GM10266 (cell line): ENCODE results near the gene NFIC.
"Not testable (repeated sequence)": the region's sequence is repeated elsewhere in the genome, so short reads cannot be mapped to it uniquely, and the experiment has no call there.

Experiments
- DNase-seq: peaks from one replicate; pipeline ENCODE4 v3.0.0; 2012; ENCODE audit errors: extremely low spot score
- TF ChIP-seq, protein P1 (sequence below): IDR thresholded peaks from 2 replicates; pipeline ENCODE4 v1.5.1; 2012; ENCODE audit warnings: mild to moderate bottlenecking, low read depth; ENCODE audit not compliant: control insufficient read depth, insufficient read depth; ENCODE audit errors: missing control alignments

The NFIC gene

DNA sequence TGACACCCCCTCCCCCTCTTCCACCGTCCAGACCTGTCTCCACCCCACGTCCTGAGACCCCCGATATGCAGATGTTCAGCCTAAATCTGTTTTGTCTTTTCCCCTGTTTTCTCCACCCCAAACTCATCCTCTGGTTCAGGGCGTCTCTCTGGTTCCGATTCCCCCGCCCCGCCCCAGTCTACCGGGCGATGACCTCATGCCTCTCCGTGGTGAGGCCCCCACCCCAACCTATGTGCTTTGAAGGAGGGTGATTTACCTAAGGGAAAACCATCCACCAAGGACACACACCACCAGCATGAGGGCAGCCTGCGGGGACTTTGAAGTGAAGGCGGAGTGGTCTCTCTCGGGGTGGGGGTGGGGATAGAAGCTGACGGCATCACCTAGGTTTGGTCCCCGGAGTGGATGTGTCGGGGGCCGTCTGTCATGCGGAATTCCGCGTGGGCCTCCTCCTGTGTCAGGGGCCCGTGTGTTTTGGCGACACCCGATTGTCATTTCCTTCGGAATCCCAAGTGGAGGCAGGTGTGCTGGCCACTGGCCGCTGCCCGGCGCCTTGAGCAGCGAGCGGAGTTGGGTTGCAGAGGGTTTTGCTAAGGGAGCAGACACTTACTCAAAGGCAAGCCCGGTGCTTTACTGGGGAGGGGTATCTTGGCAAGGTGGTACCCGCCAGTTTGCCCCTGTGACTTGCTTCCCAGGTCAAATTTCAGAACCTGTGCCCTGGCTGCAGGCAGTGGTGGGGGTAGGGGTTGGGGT is 141.2 kb downstream of the NFIC start:
- DNase-seq = no peak
- TF ChIP-seq, protein P1, sequence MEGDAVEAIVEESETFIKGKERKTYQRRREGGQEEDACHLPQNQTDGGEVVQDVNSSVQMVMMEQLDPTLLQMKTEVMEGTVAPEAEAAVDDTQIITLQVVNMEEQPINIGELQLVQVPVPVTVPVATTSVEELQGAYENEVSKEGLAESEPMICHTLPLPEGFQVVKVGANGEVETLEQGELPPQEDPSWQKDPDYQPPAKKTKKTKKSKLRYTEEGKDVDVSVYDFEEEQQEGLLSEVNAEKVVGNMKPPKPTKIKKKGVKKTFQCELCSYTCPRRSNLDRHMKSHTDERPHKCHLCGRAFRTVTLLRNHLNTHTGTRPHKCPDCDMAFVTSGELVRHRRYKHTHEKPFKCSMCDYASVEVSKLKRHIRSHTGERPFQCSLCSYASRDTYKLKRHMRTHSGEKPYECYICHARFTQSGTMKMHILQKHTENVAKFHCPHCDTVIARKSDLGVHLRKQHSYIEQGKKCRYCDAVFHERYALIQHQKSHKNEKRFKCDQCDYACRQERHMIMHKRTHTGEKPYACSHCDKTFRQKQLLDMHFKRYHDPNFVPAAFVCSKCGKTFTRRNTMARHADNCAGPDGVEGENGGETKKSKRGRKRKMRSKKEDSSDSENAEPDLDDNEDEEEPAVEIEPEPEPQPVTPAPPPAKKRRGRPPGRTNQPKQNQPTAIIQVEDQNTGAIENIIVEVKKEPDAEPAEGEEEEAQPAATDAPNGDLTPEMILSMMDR = no peak

DNA sequence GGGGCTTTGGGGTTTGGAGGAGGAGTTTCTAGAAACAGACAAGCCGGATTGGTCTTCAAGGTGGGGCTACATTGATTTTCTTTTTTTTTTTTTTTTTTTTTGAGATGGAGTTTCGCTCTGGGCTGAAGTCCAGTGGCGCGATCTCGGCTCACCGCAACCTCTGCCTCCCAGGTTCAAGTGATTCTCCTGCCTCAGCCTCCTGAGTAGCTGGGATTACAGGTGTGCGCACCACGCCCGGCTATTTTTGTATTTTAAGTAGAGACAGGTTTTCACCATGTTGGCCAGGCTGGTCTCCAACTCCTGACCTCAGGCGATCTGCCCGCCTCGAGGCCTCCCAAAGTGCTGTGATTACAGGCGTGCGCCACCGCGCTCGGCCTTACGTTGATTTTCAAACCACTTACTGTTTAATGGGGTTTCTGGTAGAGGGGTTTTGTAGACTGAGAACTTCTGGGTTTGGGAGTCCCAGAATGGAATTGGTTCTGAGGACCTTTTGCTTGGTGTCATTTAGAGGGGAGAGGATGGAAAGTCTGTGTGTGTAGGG is 141.8 kb downstream of the NFIC start:
- not testable (repeated sequence) for DNase-seq

DNA sequence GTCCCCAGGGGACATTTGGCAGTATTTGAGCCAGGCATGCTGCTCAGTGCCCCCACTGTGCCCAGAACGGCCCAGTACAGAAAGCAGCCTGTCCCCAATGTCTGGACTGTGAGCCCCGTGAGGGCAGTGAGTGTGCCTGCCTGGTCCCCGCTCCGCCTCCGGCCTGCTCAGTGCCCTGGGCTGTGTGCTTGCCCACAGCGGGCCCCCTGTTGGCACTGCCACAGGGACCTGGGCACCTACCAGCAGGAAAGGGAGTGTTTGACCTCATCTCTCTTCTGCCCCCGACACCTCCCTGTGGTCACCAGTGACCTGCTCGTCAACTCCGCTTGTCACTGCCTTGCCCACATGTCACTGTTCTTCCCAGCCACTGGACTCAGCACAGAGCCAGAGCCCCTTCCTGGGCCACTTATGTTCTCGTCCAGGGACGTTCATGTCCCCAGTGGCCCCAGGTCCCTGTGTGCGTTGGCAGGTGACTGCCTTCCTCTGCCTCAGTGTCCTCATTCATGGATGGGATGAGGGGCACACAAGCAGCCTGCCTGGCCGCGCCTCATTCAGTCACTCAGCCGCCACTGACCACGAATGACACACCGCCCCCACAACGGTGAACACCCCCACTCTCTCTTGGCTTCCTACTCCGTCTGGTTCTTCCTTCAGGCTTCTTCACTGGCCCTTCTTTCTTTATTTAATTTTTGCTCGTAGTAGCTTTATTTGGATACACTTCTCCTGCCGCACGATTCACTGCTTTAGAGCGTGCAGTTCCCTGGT is 142.6 kb downstream of the NFIC start:
- TF ChIP-seq, protein P1 = no peak
- DNase-seq = no peak

DNA sequence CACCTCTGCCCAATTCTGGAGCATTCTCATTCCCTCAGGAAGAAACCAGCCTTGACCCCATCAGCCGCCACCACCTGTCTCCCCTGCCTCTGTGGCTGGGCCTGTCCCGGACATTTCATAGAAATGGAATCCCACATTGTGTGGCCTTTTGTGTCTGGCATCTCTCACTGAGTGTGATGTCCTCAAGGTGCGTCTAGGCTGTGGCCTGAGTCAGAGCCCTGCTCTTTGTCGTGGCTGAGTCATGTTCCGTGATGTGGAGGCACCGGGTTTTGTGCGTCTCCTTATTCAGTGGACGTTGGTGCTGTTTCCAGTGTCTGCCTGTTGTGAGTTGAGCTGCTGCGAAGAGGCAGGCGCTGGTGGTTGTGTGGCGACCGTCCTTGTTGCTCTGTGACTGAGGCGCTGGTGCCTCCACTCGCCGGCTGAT is 143.2 kb downstream of the NFIC start:
- DNase-seq = no peak
- TF ChIP-seq, protein P1 = no peak

DNA sequence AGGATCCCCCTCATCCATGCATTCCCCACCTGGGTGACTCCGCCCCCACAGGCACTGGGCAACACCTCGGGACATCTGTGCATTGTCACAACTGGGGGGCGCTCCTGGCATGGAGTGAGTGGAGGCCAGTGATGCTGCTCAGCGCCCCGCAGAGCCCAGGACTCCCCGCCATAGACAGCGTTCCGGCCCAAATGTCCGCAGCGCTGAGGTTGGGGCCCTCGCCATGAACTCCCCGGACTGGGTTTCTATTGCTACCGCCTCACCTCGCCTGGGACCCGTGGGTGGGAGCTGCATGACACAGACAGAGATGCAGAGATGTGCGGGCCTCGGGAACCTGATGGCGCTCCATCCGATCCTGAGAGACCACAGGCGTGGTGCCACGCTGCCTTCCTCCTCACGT is 144.3 kb downstream of the NFIC start:
- TF ChIP-seq, protein P1 = no peak
- no peak for DNase-seq

DNA sequence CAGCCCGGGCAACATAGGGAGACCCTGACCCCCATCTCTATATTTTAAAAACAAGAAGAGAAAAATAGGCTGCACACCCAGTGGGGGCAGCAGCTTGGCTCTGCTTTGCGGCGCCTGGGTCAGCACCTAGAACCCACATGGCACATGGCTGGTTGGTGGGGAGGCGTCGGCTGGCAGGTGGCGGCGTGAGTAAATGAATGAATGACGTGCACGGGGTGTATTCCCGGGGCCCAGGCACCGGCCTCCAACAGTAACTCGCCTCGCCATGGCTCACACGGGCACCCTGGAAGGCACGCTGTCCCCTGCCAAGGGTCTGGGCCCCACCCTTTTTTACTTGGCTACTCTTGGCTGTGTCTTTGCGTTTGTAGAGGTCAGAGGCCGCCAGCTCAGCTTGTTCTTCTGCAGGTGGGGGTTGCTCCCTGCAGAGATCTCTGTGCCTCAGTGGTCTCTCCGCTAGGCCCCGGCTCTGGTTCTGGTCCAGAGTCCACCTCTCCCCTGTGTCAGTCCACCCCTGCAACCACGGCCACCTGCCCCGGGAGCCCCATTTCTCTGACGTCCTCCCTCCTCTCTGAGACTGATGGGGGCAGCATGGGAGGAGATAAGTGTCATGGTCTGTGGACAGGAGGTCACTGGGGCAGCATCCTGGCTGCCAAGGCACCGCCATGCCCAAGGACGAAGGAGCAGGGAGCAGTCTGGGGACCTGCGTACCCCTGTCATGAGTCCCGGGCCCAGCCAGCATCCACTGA is 145.3 kb downstream of the NFIC start:
- TF ChIP-seq, protein P1 = no peak
- no peak for DNase-seq

DNA sequence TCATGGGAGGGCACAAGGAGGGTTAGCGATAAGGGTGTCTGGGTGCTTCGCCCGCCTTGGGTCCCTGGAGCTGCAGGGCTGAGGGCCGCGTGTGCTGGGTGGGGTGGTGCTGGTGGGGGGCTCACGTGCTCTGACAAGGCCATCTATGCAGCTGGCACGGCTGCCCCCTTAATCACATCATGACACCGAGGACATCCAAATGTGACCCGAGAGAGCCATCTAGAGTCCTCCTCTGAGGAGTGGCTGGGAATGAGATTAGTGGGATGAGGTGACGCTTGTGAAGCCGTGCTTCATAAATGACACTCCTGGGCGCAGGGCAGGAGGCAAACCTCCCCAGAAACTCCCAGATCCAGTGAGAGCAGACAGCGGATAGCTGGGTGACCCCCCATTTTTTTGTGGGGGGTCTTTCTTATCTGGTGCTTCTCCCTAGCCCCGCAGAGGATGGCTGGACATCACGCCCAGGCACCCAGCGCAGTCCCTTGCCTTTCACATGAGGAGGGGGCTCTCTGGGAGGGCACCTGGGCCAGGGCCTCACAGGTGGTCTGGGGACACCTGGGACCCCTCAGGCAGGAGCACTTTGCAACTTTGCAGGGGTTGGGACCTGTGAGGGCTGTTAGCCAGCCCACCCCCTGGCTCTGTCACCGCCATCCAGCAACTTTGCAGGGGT is 146.3 kb downstream of the NFIC start:
- DNase-seq = no peak
- TF ChIP-seq, protein P1 = no peak
